OCI-M2 (cell line): ENCODE data around the gene ZNF664.

Experiments used
- DNase-seq: peaks from one replicate; lab custom pipeline; 2025; ENCODE audit not compliant: unreplicated experiment; lab: John Stamatoyannopoulos, UW

Gene ZNF664

GRCh38 chr12:124059752-124060151 lies 86.7 kb downstream of the ZNF664 start:
- DNase-seq, result no peak
